IMR-90 (cell line): ENCODE results near the gene LHX5. TPM values are rescaled to one million over a fixed set of nuclear protein-coding genes. Genes with fewer than 3 reads are reported as not detected.

Experiments used
- ATAC-seq: fragments of 200-7000 bp; cut with Tn5 transposase; 2 replicates; pipeline ENCODE4 v1.9.1; 2020; ENCODE audit warnings: low read depth, mild to moderate bottlenecking, moderate library complexity
- Bru-seq: library from RNA; stranded (reverse); fragments of 400-500 nt; gene quantifications from one replicate; lab custom pipeline; 2021; lab: Mats Ljungman, UMichigan
- BruChase-seq, 2 experiments: library from RNA; stranded (reverse); fragments of 400-500 nt; gene quantifications; one replicate each; lab custom pipeline; 2021; lab: Mats Ljungman, UMichigan
- BruUV-seq: library from RNA; stranded (reverse); fragments of 400-500 nt; replicated peaks from 2 replicates; lab custom pipeline; 2021; lab: Mats Ljungman, UMichigan
- CTCF ChIA-PET: fragments of 300-600 bp; formaldehyde crosslinking; extraction: SDS; loops from one replicate; lab custom pipeline; 2021; ENCODE audit warnings: antibody characterized with exemption; lab: Yijun Ruan, JAX
- POLR2A ChIA-PET: fragments of 300-600 bp; sonication (Branson Sonifier 250); formaldehyde crosslinking; loops from one replicate; lab custom pipeline; 2022; ENCODE audit warnings: antibody characterized with exemption; ENCODE audit not compliant: unreplicated experiment; lab: Charles Lee
- DNase-seq: peaks from one replicate; pipeline ENCODE4 v3.0.0; 2013
- H2AFZ ChIP-seq: replicated peaks from 2 replicates; pipeline ENCODE3; 2013; ENCODE audit warnings: low read length, mild to moderate bottlenecking; ENCODE audit not compliant: poor library complexity
- H2AK5ac ChIP-seq: 2 replicates; pipeline ENCODE4 v1.6.1; 2013; ENCODE audit warnings: low read depth, low read length, inconsistent platforms
- H2AK9ac ChIP-seq: replicated peaks from 2 replicates; pipeline ENCODE3; 2013; ENCODE audit warnings: mild to moderate bottlenecking, low read depth, low read length, moderate library complexity; ENCODE audit not compliant: poor library complexity
- H2BK120ac ChIP-seq: 2 replicates; pipeline ENCODE4 v1.6.1; 2013; ENCODE audit warnings: low read depth, low read length, inconsistent platforms
- H2BK15ac ChIP-seq: 3 replicates; pipeline ENCODE4 v1.6.1; 2013; ENCODE audit warnings: low read depth, low read length, inconsistent platforms
- H2BK20ac ChIP-seq: 2 replicates; pipeline ENCODE4 v1.6.1; 2013; ENCODE audit warnings: low read depth, mild to moderate bottlenecking, inconsistent platforms, low read length, moderate library complexity
- H2BK5ac ChIP-seq: 2 replicates; pipeline ENCODE4 v1.6.1; 2013; ENCODE audit warnings: mild to moderate bottlenecking, low read depth, low read length, inconsistent platforms; ENCODE audit not compliant: poor library complexity, severe bottlenecking
- H3K14ac ChIP-seq: replicated peaks from 2 replicates; pipeline ENCODE4 v1.6.1; 2013; ENCODE audit warnings: low read depth, low read length, inconsistent platforms
- H3K18ac ChIP-seq: 2 replicates; pipeline ENCODE4 v1.6.1; 2013; ENCODE audit warnings: low read depth, low read length, control low read depth
- H3K23ac ChIP-seq: 2 replicates; pipeline ENCODE4 v1.6.1; 2013; ENCODE audit warnings: low read depth, low read length, inconsistent platforms
- H3K27ac ChIP-seq: 2 replicates; pipeline ENCODE4 v1.5.1; 2013; ENCODE audit warnings: mild to moderate bottlenecking, control low read depth, low read length; ENCODE audit not compliant: insufficient read depth
- H3K27me3 ChIP-seq: 2 replicates; pipeline ENCODE4 v1.6.1; 2013; ENCODE audit warnings: low read length; ENCODE audit not compliant: control insufficient read depth, insufficient read depth
- H3K36me3 ChIP-seq: 2 replicates; pipeline ENCODE4 v1.6.1; 2013; ENCODE audit warnings: low read length, mixed read lengths; ENCODE audit not compliant: control insufficient read depth, insufficient read depth
- H3K4ac ChIP-seq: 2 replicates; pipeline ENCODE4 v1.6.1; 2013; ENCODE audit warnings: low read depth, low read length, inconsistent platforms
- H3K4me1 ChIP-seq: 2 replicates; pipeline ENCODE4 v1.6.1; 2013; ENCODE audit warnings: low read length, mixed read lengths; ENCODE audit not compliant: control insufficient read depth, insufficient read depth
- H3K4me2 ChIP-seq: 2 replicates; pipeline ENCODE4 v1.6.1; 2013; ENCODE audit warnings: low read depth, mild to moderate bottlenecking, control low read depth, low read length, moderate library complexity
- H3K4me3 ChIP-seq: 2 replicates; pipeline ENCODE4 v1.5.1; 2013; ENCODE audit warnings: low read depth, mild to moderate bottlenecking, control low read depth, low read length, moderate library complexity; ENCODE audit not compliant: insufficient read depth
- H3K56ac ChIP-seq: 2 replicates; pipeline ENCODE4 v1.6.1; 2013; ENCODE audit warnings: low read length, inconsistent platforms; ENCODE audit not compliant: insufficient read depth; ENCODE audit errors: extremely low read depth
- H3K79me1 ChIP-seq, 2 experiments: 2 replicates each; pipeline ENCODE4 v1.6.1; 2013; ENCODE audit warnings: low read length in 2 of 2, inconsistent platforms in 1 of 2, low read depth in 1 of 2
- H3K9ac ChIP-seq: 2 replicates; pipeline ENCODE4 v1.6.1; 2013; ENCODE audit warnings: low read depth, low read length, control low read depth
- H3K9me1 ChIP-seq: 2 replicates; pipeline ENCODE4 v1.6.1; 2013; ENCODE audit warnings: low read length, inconsistent platforms; ENCODE audit not compliant: insufficient read depth
- H3K9me3 ChIP-seq: 2 replicates; pipeline ENCODE4 v1.6.1; 2013; ENCODE audit warnings: low read length; ENCODE audit not compliant: control insufficient read depth, insufficient read depth
- H4K20me1 ChIP-seq: 2 replicates; pipeline ENCODE4 v1.6.1; 2013; ENCODE audit warnings: low read length, inconsistent platforms; ENCODE audit not compliant: insufficient read depth
- H4K5ac ChIP-seq: 2 replicates; pipeline ENCODE4 v1.6.1; 2013; ENCODE audit warnings: mild to moderate bottlenecking, low read depth, low read length, control low read depth
- H4K8ac ChIP-seq, 2 experiments: 2 replicates each; pipeline ENCODE4 v1.6.1; 2013; ENCODE audit warnings: low read depth in 2 of 2, low read length in 2 of 2, control low read depth in 1 of 2, inconsistent platforms in 1 of 2
- H4K91ac ChIP-seq: 2 replicates; pipeline ENCODE4 v1.6.1; 2013; ENCODE audit warnings: low read depth, low read length, inconsistent platforms; ENCODE audit not compliant: insufficient read depth
- BHLHE40 ChIP-seq: fragments of 150-350 bp; IDR thresholded peaks from 2 replicates; pipeline ENCODE4 v1.6.1; 2016; ENCODE audit warnings: mild to moderate bottlenecking, low read depth, low read length
- CEBPB ChIP-seq: IDR thresholded peaks from 2 replicates; pipeline ENCODE4 v1.6.1; 2012; ENCODE audit warnings: low read depth, low read length, improper control_type of control experiment
- CHD1 ChIP-seq: IDR thresholded peaks from 2 replicates; pipeline ENCODE4 v1.6.1; 2012; ENCODE audit warnings: low read depth, low read length, improper control_type of control experiment
- FOS ChIP-seq: fragments of 150-350 bp; IDR thresholded peaks from 2 replicates; pipeline ENCODE4 v1.6.1; 2016; ENCODE audit warnings: low read depth, low read length
- MAFK ChIP-seq: IDR thresholded peaks from 2 replicates; pipeline ENCODE4 v1.6.1; 2012; ENCODE audit warnings: low read depth, low read length, improper control_type of control experiment
- MAZ ChIP-seq: IDR thresholded peaks from 2 replicates; pipeline ENCODE4 v1.6.1; 2012; ENCODE audit warnings: low read depth, mild to moderate bottlenecking, low read length, improper control_type of control experiment, moderate library complexity, borderline replicate concordance
- MXI1 ChIP-seq: IDR thresholded peaks from 2 replicates; pipeline ENCODE4 v1.6.1; 2012; ENCODE audit warnings: low read depth, mild to moderate bottlenecking, low read length, moderate library complexity, borderline replicate concordance
- NFE2L2 ChIP-seq: fragments of 150-350 bp; IDR thresholded peaks from 2 replicates; pipeline ENCODE4 v1.6.1; 2016; ENCODE audit warnings: low read depth, mild to moderate bottlenecking, low read length
- POLR2A ChIP-seq: IDR thresholded peaks from 2 replicates; pipeline ENCODE4 v1.6.1; 2012; ENCODE audit warnings: mild to moderate bottlenecking, low read depth, low read length
- RCOR1 ChIP-seq: IDR thresholded peaks from 2 replicates; pipeline ENCODE4 v1.6.1; 2012; ENCODE audit warnings: mild to moderate bottlenecking, low read length, improper control_type of control experiment; ENCODE audit not compliant: insufficient replicate concordance
- RFX5 ChIP-seq: IDR thresholded peaks from 2 replicates; pipeline ENCODE4 v1.8.0; 2012; ENCODE audit warnings: low read depth, mild to moderate bottlenecking, low read length, moderate library complexity
- SMC3 ChIP-seq: fragments of 150-350 bp; IDR thresholded peaks from 2 replicates; pipeline ENCODE4 v1.6.1; 2016; ENCODE audit warnings: low read depth, mild to moderate bottlenecking, antibody characterized with exemption, low read length, moderate library complexity
- WGBS, 2 experiments: methylation state at CpG; one replicate each; pipeline versions ENCODE4 v1.1.5 to v1.1.7; 2013; ENCODE audit warnings: missing lambda C conversion rate in 2 of 2; ENCODE audit not compliant: insufficient read length in 1 of 2; ENCODE audit errors: extremely low coverage in 2 of 2; 5-methylcytosine and 5-hydroxymethylcytosine counted together
- dilution Hi-C: fragments of 300-500 bp; cut with HindIII; formaldehyde crosslinking; loops from one replicate; pipeline ENCODE4 v1.14.3; 2018; ENCODE audit warnings: low sequenced_read_pairs; ENCODE audit not compliant: unreplicated experiment
- in situ Hi-C: fragments of 300-500 bp; cut with MboI; formaldehyde crosslinking; loops from 3 replicates; pipeline ENCODE4 v1.14.3; 2019; ENCODE audit warnings: low sequenced_read_pairs, inconsistent platforms, mixed read lengths
- intact Hi-C: fragments of 100-400 bp; cut with micrococcal nuclease; formaldehyde crosslinking; loops from 2 replicates; pipeline ENCODE4 v1.10.0; 2022
- long read RNA-seq: library from polyadenylated mRNA; unstranded; transcript quantifications from one replicate; pipeline ENCODE4 v2.0.0, GENCODE V29; 2021; ENCODE audit not compliant: unreplicated experiment
- polyA plus RNA-seq, 3 experiments: library from polyadenylated mRNA; depleted of rRNA; stranded (reverse); fragments of >200 nt; gene quantifications; 2 replicates each; pipeline ENCODE4 v1.2.3, GENCODE V29; 2012; ENCODE audit warnings: low replicate concordance in 1 of 3
- total RNA-seq: library from RNA; depleted of rRNA; stranded (reverse); fragments of >200 nt; gene quantifications from 2 replicates; pipeline ENCODE4 v1.2.3, GENCODE V29; 2012; rRNA removed
- TF ChIP-seq, protein P1 (sequence below): fragments of 150-350 bp; IDR thresholded peaks from 2 replicates; pipeline ENCODE4 v1.6.1; 2016; ENCODE audit warnings: low read depth, mild to moderate bottlenecking, low read length, moderate library complexity, borderline replicate concordance
- TF ChIP-seq, protein P2 (sequence below): fragments of 150-350 bp; IDR thresholded peaks from 2 replicates; pipeline ENCODE4 v1.6.1; 2017; ENCODE audit warnings: mild to moderate bottlenecking, antibody characterized with exemption, low read length, low read depth
- TF ChIP-seq, protein P3 (sequence below): conservative IDR thresholded peaks from 2 replicates; pipeline ENCODE4 v1.5.1; 2012; ENCODE audit warnings: mild to moderate bottlenecking, low read depth, low read length, improper control_type of control experiment

The LHX5 gene
- total RNA-seq (not detected in 2 replicates), polyA plus RNA-seq (2012; rRNA removed) (not detected in 2 replicates), Bru-seq, nascent RNA (percentile 8 among the genes with signal in this experiment), BruChase-seq, experiment 1, labeled RNA remaining after a 6-hour chase (not detected), BruChase-seq, experiment 2, labeled RNA remaining after a 2-hour chase (not detected)
- not detected in 2 replicates for polyA plus RNA-seq (2012; cell fraction: cytosol; rRNA removed)
- not detected in 2 replicates for polyA plus RNA-seq (2012; cell fraction: nucleus; rRNA removed; ENCODE audit: low replicate concordance)
- long read RNA-seq = 0 reads

DNA sequence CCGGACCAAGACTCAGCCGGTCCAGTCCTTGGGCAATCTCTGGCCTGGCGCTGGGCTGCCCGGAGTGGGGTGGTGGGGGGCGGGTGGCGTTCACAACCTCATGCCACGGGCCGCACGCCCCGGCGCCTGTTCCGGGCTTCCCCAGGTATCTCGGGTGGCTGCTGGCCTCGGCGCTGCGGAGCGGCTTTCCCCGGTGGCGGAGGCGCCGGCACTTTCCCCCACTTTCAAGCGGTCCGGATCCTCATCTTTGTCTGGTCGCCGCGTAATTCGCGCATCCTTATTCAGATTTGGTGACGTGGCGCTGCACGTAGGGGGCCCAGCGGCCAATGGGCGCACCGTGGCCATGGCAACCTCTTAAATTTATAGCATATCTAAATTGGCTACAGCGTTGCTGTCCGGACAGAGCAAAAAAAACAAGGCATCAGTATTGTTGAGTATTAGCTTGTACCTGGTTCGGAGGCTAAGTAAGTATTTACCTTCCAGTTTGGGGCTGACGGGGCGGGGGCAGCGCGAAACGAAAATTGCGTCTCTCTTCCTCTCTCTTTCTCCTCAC lies at the start of gene LHX5:
LHX5 (minus strand) TSS at position 253 of the 553 bp plus-strand sequence. CDS start 373 bp downstream, outside the sequence.
- CTCF ChIA-PET = interaction anchor here (0.9 kb wide), 1 partner anchor 9 kb away, joined by 6 read pairs; no protein-coding TSS in a partner anchor
- dilution Hi-C loops = no loop called here
- no peak within 1 kb of the TSS for H3K9ac ChIP-seq
- no peak for TF ChIP-seq RCOR1
- TF ChIP-seq, protein P1, sequence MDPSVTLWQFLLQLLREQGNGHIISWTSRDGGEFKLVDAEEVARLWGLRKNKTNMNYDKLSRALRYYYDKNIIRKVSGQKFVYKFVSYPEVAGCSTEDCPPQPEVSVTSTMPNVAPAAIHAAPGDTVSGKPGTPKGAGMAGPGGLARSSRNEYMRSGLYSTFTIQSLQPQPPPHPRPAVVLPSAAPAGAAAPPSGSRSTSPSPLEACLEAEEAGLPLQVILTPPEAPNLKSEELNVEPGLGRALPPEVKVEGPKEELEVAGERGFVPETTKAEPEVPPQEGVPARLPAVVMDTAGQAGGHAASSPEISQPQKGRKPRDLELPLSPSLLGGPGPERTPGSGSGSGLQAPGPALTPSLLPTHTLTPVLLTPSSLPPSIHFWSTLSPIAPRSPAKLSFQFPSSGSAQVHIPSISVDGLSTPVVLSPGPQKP = no peak
- TF ChIP-seq, protein P2, sequence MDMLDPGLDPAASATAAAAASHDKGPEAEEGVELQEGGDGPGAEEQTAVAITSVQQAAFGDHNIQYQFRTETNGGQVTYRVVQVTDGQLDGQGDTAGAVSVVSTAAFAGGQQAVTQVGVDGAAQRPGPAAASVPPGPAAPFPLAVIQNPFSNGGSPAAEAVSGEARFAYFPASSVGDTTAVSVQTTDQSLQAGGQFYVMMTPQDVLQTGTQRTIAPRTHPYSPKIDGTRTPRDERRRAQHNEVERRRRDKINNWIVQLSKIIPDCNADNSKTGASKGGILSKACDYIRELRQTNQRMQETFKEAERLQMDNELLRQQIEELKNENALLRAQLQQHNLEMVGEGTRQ = no peak
- no peak for TF ChIP-seq CHD1
- TF ChIP-seq RFX5 = no peak
- TF ChIP-seq BHLHE40 = no peak
- TF ChIP-seq FOS = no peak
- TF ChIP-seq POLR2A = no peak
- no peak for TF ChIP-seq NFE2L2
- TF ChIP-seq, protein P3, sequence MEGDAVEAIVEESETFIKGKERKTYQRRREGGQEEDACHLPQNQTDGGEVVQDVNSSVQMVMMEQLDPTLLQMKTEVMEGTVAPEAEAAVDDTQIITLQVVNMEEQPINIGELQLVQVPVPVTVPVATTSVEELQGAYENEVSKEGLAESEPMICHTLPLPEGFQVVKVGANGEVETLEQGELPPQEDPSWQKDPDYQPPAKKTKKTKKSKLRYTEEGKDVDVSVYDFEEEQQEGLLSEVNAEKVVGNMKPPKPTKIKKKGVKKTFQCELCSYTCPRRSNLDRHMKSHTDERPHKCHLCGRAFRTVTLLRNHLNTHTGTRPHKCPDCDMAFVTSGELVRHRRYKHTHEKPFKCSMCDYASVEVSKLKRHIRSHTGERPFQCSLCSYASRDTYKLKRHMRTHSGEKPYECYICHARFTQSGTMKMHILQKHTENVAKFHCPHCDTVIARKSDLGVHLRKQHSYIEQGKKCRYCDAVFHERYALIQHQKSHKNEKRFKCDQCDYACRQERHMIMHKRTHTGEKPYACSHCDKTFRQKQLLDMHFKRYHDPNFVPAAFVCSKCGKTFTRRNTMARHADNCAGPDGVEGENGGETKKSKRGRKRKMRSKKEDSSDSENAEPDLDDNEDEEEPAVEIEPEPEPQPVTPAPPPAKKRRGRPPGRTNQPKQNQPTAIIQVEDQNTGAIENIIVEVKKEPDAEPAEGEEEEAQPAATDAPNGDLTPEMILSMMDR = no peak
- no peak for TF ChIP-seq SMC3
- TF ChIP-seq CEBPB = no peak
- TF ChIP-seq MAZ = no peak
- no peak for TF ChIP-seq MAFK
- no peak for TF ChIP-seq MXI1

More for the DNA sequence above, at the start of gene LHX5:
- ATAC-seq (no peak), DNase-seq (peak; percentile 13)
- H2BK5ac ChIP-seq = no peak within 1 kb of the TSS
- no peak within 1 kb of the TSS for H2BK20ac ChIP-seq
- BruUV-seq = no TSS peak
- H2BK15ac ChIP-seq = no peak within 1 kb of the TSS
- no peaks in the 10 kb centered on the region for H3K79me1 ChIP-seq
- no peak within 1 kb of the TSS for H3K27ac ChIP-seq
- no peaks in the 10 kb centered on the region for H3K36me3 ChIP-seq
- intact Hi-C loops (no loop called here), in situ Hi-C loops (no loop called here)
- H3K4ac ChIP-seq = no peak within 1 kb of the TSS
- no peaks in the 10 kb centered on the region for H3K9me3 ChIP-seq
- H3K56ac ChIP-seq = no peak within 1 kb of the TSS
- H4K5ac ChIP-seq = no peak within 1 kb of the TSS
- H3K18ac ChIP-seq = no peak within 1 kb of the TSS
- no peak within 1 kb of the TSS for H2BK120ac ChIP-seq
- H3K4me3 ChIP-seq = no peak within 1 kb of the TSS
- 5% methylated on average over 4 of the region's 43 CpGs; no CpG with 5 or more reads in 1 of the 2 experiments for WGBS, 2 experiments
- no peak within 1 kb of the TSS for H2AK9ac ChIP-seq
- H3K27me3 ChIP-seq = peaks cover 95% of the 10 kb centered on the region
- H3K4me1 ChIP-seq = no peaks in the 10 kb centered on the region
- no peak within 1 kb of the TSS for H3K4me2 ChIP-seq
- no peak within 1 kb of the TSS for H2AFZ ChIP-seq
- H3K14ac ChIP-seq = no peak within 1 kb of the TSS
- H4K8ac ChIP-seq = no peak within 1 kb of the TSS
- no peaks in the 10 kb centered on the region for H4K20me1 ChIP-seq
- no peak within 1 kb of the TSS for H3K23ac ChIP-seq
- no peak within 1 kb of the TSS for H4K91ac ChIP-seq
- no peaks in the 10 kb centered on the region for H3K9me1 ChIP-seq
- POLR2A ChIA-PET = no interaction called here
- H2AK5ac ChIP-seq = no peak within 1 kb of the TSS
